NT2/D1 (cell line): ENCODE data around the gene B3GNT9.
"Not testable (repeated sequence)": the region's sequence is repeated elsewhere in the genome, so short reads cannot be mapped to it uniquely, and the experiment has no call there.

Experiments used
- SUZ12 ChIP-seq: IDR thresholded peaks from 2 replicates; pipeline ENCODE4 v1.6.1; 2011; ENCODE audit not compliant: insufficient read length, insufficient read depth; ENCODE audit errors: extremely low read depth
- YY1 ChIP-seq: IDR thresholded peaks from 2 replicates; pipeline ENCODE4 v1.6.1; 2011; ENCODE audit not compliant: insufficient read length, insufficient read depth
- ZNF274 ChIP-seq: IDR thresholded peaks from 2 replicates; pipeline ENCODE4 v1.6.1; 2011; ENCODE audit warnings: mild to moderate bottlenecking, low read depth, low read length

DNA sequence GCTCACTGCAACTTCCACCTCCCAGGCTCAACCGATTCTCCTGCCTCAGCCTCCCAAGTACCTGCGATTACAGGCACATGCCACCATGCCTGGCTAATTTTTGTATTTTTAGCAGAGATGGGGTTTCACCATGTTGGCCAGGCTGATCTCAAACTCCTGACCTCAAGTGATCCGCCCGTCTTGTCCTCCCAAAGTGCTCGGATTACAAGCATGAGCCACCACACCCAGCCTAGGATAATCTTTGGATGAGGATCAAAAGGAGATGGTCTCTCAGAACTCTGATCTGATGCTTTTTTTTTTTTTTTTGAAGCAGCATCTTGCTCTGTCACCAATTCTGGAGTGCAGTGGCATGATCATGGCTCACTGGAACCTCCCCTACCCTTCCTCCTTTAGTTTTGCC, 28.0 kb downstream of the B3GNT9 start:
- TF ChIP-seq YY1, ZNF274, SUZ12: not testable (repeated sequence)
